GM23248 (cell line): ENCODE data around the gene BCAS4. TPM values are rescaled to one million over a fixed set of nuclear protein-coding genes. Genes with fewer than 3 reads are reported as not detected.
A peak's percentile ranks its signal among the peaks of the same experiment; 100 is the strongest.

Experiments used
- DNase-seq: peaks from one replicate; pipeline ENCODE4 v3.0.0-alpha.2; 2015
- H2AFZ ChIP-seq: fragments of 200-600 bp; sonication (generic); 2 replicates; pipeline ENCODE4 v1.6.1; 2016; ENCODE audit warnings: antibody characterized with exemption
- H3F3A ChIP-seq: fragments of 200-600 bp; sonication (generic); 2 replicates; pipeline ENCODE4 v1.6.1; 2016; ENCODE audit warnings: mild to moderate bottlenecking, antibody characterized with exemption, mixed run types; ENCODE audit not compliant: insufficient read depth
- H3K27ac ChIP-seq: fragments of 200-600 bp; sonication (generic); 2 replicates; pipeline ENCODE4 v1.5.1; 2016; ENCODE audit warnings: mild to moderate bottlenecking
- H3K27me3 ChIP-seq: fragments of 200-600 bp; sonication (generic); replicated peaks from 2 replicates; pipeline ENCODE4 v1.6.1; 2016; ENCODE audit warnings: mild to moderate bottlenecking; ENCODE audit not compliant: insufficient read depth
- H3K36me3 ChIP-seq: fragments of 200-600 bp; sonication (generic); 2 replicates; pipeline ENCODE4 v1.6.1; 2016; ENCODE audit warnings: low read depth, mild to moderate bottlenecking
- H3K4me1 ChIP-seq: fragments of 200-600 bp; sonication (generic); 2 replicates; pipeline ENCODE4 v1.6.1; 2016; ENCODE audit warnings: mild to moderate bottlenecking; ENCODE audit not compliant: insufficient read depth
- H3K4me2 ChIP-seq: fragments of 200-600 bp; sonication (generic); one replicate; pipeline ENCODE4 v1.6.1; 2016; ENCODE audit warnings: mild to moderate bottlenecking; ENCODE audit not compliant: unreplicated experiment
- H3K4me3 ChIP-seq: fragments of 200-600 bp; sonication (generic); 2 replicates; pipeline ENCODE4 v1.5.1; 2016; ENCODE audit warnings: mild to moderate bottlenecking
- H3K79me2 ChIP-seq: fragments of 200-600 bp; sonication (generic); 2 replicates; pipeline ENCODE4 v1.6.1; 2016; ENCODE audit warnings: mild to moderate bottlenecking; ENCODE audit not compliant: insufficient read depth
- H3K9ac ChIP-seq: fragments of 200-600 bp; sonication (generic); 2 replicates; pipeline ENCODE4 v1.6.1; 2016; ENCODE audit warnings: mild to moderate bottlenecking
- H3K9me2 ChIP-seq: fragments of 200-600 bp; sonication (generic); 2 replicates; pipeline ENCODE4 v1.6.1; 2016; ENCODE audit warnings: mixed run types, mild to moderate bottlenecking, moderate library complexity; ENCODE audit not compliant: insufficient read depth
- H3K9me3 ChIP-seq: fragments of 200-600 bp; sonication (generic); one replicate; pipeline ENCODE4 v1.6.1; 2017; ENCODE audit warnings: low read depth
- H4K20me1 ChIP-seq: fragments of 200-600 bp; sonication (generic); 2 replicates; pipeline ENCODE4 v1.6.0; 2016; ENCODE audit not compliant: insufficient read depth
- EZH2 ChIP-seq: fragments of 200-600 bp; sonication (generic); IDR thresholded peaks from 2 replicates; pipeline ENCODE4 v1.6.1; 2018; ENCODE audit warnings: antibody characterized with exemption, mild to moderate bottlenecking; ENCODE audit not compliant: insufficient read depth, poor library complexity, severe bottlenecking
- EZH2phosphoT487 ChIP-seq: fragments of 200-600 bp; sonication (generic); IDR thresholded peaks from 2 replicates; pipeline ENCODE4 v1.6.1; 2018; ENCODE audit warnings: antibody characterized with exemption, moderate library complexity, mild to moderate bottlenecking, low read depth; ENCODE audit not compliant: insufficient read depth
- WGBS, 2 experiments: methylation state at CpG; one replicate each; pipeline ENCODE4 v1.1.6; 2015 to 2017; ENCODE audit warnings: low lambda C conversion rate in 2 of 2, low coverage in 1 of 2; ENCODE audit errors: missing lambda C conversion rate in 2 of 2; 5-methylcytosine and 5-hydroxymethylcytosine counted together
- in situ Hi-C: fragments of 300-500 bp; cut with MboI; formaldehyde crosslinking; loops from 2 replicates; pipeline ENCODE4 v1.15.0; 2020
- polyA plus RNA-seq: library from polyadenylated mRNA; unstranded; fragments of >200 nt; fragmentation: Nextera tagmentation; extraction: Ambion mirVana; gene quantifications from 2 replicates; pipeline ENCODE4 v1.2.1, GENCODE V29; 2016
- total RNA-seq: library from RNA; depleted of rRNA; stranded (reverse); fragments of >200 nt; shearing (Covaris generic); gene quantifications from 2 replicates; pipeline ENCODE4 v1.2.3, GENCODE V29; 2014

BCAS4 gene
- total and polyA plus RNA-seq, 2 experiments from 2014 or later: 12.6 to 16.8 TPM

DNA sequence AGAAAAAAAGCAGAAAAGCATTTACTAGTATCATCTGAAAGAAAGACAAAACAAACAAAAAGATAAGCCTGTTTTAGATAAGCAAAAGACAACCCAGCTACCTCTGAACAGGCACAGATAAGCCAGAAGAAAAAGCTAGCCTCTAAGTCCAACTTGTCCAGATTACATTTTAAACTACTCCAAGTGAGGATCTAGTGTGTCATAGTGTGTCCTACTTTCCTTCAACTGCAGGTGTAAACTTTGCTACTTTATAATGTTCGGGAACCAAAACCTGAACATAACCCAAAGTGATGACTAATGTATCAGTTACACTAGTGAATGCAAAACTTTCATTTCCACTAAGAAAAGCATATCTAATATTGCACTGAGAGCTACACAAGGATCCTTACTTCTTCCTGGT is 116.9 kb downstream of the BCAS4 start:
- H3K4me1 ChIP-seq: peaks cover 63% of the 10 kb centered on the region
- H3K4me2 ChIP-seq: peak overlapping the region; percentile 45
- H3K27ac ChIP-seq: peak overlapping the region; percentile 64
- in situ Hi-C loops: no loop called here
- no peak for TF ChIP-seq EZH2
- TF ChIP-seq EZH2phosphoT487: no peak
- no peaks in the 10 kb centered on the region for H3K9me2 ChIP-seq
- WGBS, 2 experiments: 47 to 53% methylated on average over 1 of the region's 1 CpG
- no peak overlapping the region for H3K4me3 ChIP-seq
- no peaks in the 10 kb centered on the region for H3K27me3 ChIP-seq
- DNase-seq: no peak
- H3K9ac ChIP-seq: no peak overlapping the region
- no peak overlapping the region for H2AFZ ChIP-seq
- H3F3A ChIP-seq: peaks cover 88% of the 10 kb centered on the region
- peaks cover 98% of the 10 kb centered on the region for H3K79me2 ChIP-seq
- H4K20me1 ChIP-seq: peaks cover 31% of the 10 kb centered on the region
- H3K9me3 ChIP-seq: no peaks in the 10 kb centered on the region
- H3K36me3 ChIP-seq: no peaks in the 10 kb centered on the region

GRCh38 chr20:50913690-50914375 is 119.0 kb downstream of the BCAS4 start:
- H2AFZ ChIP-seq: no peak overlapping the region
- peak overlapping the region; percentile 49 for H3K4me2 ChIP-seq
- H4K20me1 ChIP-seq: peaks cover 31% of the 10 kb centered on the region
- H3K4me1 ChIP-seq: peaks cover 83% of the 10 kb centered on the region
- H3K27me3 ChIP-seq: no peaks in the 10 kb centered on the region
- peaks cover 97% of the 10 kb centered on the region for H3F3A ChIP-seq
- WGBS, 2 experiments: 97 to 98% methylated on average over 2 of the region's 2 CpGs
- in situ Hi-C loops: no loop called here
- no peak overlapping the region for H3K9ac ChIP-seq
- peaks cover 98% of the 10 kb centered on the region for H3K79me2 ChIP-seq
- peak; percentile 80 for DNase-seq
- peak overlapping the region; percentile 58 for H3K27ac ChIP-seq
- no peaks in the 10 kb centered on the region for H3K9me3 ChIP-seq
- H3K36me3 ChIP-seq: no peaks in the 10 kb centered on the region
- no peaks in the 10 kb centered on the region for H3K9me2 ChIP-seq
- TF ChIP-seq EZH2 (no peak), EZH2phosphoT487 (no peak)
- no peak overlapping the region for H3K4me3 ChIP-seq

DNA sequence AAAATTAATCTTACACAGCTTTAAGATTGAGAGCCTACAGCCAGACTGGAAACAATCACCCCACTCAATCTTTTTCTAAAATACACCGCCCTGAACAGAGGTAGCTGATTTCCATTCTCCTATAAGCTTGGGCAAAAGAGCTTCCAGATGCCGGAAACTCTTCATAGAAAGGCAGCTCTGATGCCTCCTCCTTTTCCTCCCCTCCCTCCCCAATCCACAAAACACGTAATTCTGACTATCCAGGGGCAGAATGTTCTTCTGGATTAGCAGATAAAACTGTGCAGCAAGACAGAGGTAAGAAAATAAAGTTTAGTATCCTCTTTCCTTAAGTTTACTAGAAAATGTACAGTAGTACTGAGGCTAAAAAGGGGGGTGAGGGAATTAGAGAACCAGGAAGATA is 120.6 kb downstream of the BCAS4 start:
- TF ChIP-seq EZH2: no peak
- no peak for TF ChIP-seq EZH2phosphoT487
- Histone ChIP-seq H3K27me3 (no peaks in the 10 kb centered on the region), H3F3A (peaks cover 88% of the 10 kb centered on the region), H3K79me2 (peaks cover 98% of the 10 kb centered on the region), H3K9me2 (no peaks in the 10 kb centered on the region), H3K4me1 (peaks cover 84% of the 10 kb centered on the region), H3K4me3 (peak overlapping the region; percentile 40), H3K4me2 (peak overlapping the region; percentile 49), H3K27ac (peak overlapping the region; percentile 58), H4K20me1 (peaks cover 24% of the 10 kb centered on the region; the same call in 1 of the 2 replicates), H3K36me3 (no peaks in the 10 kb centered on the region), H3K9ac (peak overlapping the region; percentile 41; the same call in 1 of the 2 replicates), H3K9me3 (no peaks in the 10 kb centered on the region), H2AFZ (no peak overlapping the region)
- 17 to 20% methylated on average over 3 of the region's 3 CpGs for WGBS, 2 experiments
- peak; percentile 82 for DNase-seq
- in situ Hi-C loops: no loop called here

GRCh38 chr20:50916257-50916656 is 121.4 kb downstream of the BCAS4 start:
- no peak overlapping the region for H2AFZ ChIP-seq
- H3K27me3 ChIP-seq: no peaks in the 10 kb centered on the region
- H3K9me2 ChIP-seq: no peaks in the 10 kb centered on the region
- WGBS, 2 experiments: 51 to 55% methylated on average over 5 of the region's 5 CpGs
- H3K79me2 ChIP-seq: peaks cover 100% of the 10 kb centered on the region
- TF ChIP-seq EZH2: no peak
- no peak for TF ChIP-seq EZH2phosphoT487
- no peaks in the 10 kb centered on the region for H3K9me3 ChIP-seq
- no peak overlapping the region for H3K4me3 ChIP-seq
- no peaks in the 10 kb centered on the region for H3K36me3 ChIP-seq
- H3K4me2 ChIP-seq: peak overlapping the region; percentile 49
- H3K4me1 ChIP-seq: peaks cover 86% of the 10 kb centered on the region
- peaks cover 85% of the 10 kb centered on the region for H3F3A ChIP-seq
- peaks cover 31% of the 10 kb centered on the region for H4K20me1 ChIP-seq
- H3K9ac ChIP-seq: no peak overlapping the region
- in situ Hi-C loops: no loop called here
- peak overlapping the region; percentile 58 for H3K27ac ChIP-seq
- peak; percentile 59 for DNase-seq
